HG02973 (cell line): Measurements from ENCODE around the gene FCN3.

Experiments
- ATAC-seq: cut with Tn5 transposase; IDR thresholded peaks from one replicate; pipeline ENCODE4 v1.9.1; 2021; ENCODE audit warnings: moderate library complexity; ENCODE audit not compliant: unreplicated experiment

The FCN3 gene

DNA sequence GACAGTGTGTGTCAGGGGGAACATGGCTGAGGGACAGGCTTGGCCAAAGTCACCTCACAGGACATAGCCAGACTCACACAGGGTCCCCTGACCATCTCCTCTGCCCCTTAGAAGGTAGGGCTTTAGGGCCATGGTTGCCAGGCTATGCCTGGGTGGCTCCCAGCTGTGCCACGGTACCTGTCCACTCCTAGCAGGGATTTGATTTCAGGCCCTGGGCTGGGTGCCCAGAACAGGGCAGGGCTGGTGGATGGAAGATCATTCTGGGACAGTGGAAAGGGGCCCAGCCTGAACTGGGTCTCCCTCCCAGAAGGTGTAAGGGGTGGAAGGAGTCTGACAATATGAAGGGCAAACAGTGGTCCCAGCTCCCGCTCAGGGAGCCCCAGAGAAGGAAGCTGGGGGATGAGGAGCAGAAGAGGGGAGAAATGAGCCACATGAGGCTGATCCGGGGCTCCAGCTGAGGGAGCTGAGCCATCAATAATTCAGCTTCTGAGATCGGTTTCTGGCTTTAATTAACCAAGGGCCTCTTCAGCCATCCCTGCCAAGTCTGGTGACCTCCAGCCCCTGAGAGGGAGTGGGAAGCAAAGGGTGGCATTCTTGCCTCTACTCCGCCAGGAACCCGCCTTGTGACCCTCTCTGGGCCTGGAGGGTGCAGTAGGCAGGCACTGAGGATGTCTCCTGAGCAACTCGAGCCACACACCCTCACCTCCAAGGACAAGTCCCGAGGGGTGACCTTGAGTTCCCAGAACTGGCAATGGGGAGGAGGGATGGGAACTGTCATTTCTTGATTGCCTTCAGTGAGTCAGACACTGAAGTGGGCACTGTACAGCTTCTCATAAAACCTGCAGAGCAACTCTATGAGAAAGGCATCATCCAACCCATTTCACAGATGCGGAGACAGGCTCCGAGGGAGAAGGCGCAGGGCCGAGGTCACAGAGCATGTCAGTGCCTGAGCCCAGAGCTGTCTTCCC is 6.4 kb upstream of the FCN3 start:
- ATAC-seq: no peak

- ATAC-seq: no peak
These were observed 5.6 kb upstream of the FCN3 start for GRCh38 chr1:27380224-27380623.

DNA sequence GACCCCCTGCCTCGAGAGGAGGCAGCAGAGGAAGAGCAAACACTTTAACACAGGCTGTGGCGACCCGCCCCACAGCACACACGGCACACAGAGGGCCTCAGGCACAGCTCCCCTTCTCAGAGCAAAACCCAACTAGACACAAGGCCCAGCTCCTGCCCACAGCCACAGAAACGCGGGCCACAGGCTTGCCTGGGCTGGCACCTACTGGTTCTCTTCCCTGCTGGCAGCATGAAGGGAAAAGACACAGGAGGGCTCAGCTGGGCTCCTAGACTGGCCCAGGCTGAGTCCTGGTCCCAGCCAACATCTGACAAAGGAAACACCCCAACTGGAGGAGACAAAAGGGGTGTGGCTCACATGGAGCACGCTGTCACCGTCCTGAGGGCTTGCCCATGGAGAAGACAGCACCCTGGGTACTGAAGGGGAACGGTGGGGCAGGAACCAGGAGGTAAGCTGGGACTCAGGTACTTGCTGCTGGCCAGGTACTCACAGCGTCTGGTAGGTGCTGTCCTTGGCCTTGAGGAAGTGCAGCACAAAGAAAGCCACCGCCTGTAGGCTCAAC is 5.0 kb upstream of the FCN3 start:
- no peak for ATAC-seq

DNA sequence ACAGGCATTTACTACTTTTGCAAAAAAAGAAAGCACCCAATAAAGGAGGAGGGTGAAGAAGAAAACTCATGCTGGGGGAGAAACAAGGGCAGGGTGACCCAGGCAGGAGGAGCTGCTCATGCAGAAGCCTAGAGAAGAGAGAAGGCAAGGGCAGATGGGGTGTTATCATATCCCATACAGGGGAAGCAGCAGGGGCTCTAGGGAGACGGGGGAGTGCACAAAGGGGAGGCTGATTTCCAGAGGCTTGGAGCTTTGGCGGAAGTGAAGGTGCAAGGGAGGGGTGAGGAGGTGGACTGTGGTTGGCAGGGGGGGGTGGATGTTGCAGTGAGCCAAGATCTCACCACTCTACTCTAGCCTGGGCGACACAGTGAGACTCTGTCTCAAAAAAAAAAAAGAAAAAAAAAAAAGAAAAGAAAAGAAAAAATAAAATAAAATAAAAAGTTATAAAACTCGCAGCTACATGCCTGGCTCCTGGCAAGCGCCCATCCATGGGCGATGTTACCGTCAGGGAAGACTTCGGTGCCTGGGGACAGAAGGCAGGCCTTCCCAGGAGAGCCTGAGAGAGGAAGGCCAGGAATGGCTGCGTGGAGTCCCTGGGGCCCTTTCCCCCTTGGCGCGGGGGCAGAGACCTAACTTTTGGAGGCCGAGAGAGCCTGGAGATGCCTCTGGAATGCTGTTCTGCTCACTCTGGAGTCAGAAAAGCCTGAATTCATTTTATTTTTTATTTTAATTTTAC is 3.3 kb upstream of the FCN3 start:
- no peak for ATAC-seq

DNA sequence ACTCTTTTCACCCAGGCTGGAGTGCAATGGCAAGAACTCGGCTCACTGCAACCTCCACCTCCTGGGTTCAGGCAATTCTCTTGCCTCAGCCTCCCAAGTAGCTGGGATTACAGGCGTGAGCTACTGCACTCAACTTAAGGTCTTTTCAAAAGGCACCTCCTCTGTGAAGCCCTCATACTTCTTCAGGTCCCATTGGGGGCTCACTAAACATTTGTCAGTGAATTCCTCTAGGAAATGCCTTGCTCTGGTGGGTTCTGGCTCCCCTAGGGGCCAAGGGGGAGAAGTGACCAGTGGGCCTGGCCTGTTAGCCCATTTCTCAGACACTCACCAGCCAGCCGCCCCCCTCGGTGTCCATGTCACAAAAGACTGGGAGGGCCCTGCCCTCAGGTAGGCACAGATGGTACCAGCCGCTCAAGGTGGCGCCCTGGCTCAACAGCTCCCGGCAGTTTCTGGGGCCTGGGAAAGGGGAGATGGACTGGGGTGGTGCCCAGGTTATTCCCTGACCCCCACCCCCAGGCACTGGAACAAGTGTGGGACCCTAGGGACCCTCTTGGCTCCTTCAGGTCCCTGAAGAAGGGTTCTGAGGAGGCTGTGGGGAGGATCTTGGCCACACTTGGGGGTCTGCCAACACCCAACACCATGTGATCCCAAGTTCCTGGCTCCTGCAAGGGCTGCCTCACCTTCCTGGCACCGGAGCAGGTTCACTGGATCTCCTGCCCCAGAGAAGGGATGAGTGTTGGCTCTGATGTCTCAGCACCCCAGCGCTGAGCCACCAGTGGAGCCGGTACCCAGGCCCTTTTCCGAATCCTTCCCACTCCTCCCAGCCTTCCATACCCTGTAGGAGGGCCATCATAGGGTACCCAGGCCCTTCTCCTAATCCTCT is 1.6 kb downstream of the FCN3 start:
- no peak for ATAC-seq

GRCh38 chr1:27372022-27372807 is 2.4 kb downstream of the FCN3 start:
- ATAC-seq: no peak

- no peak for ATAC-seq
These were observed 5.6 kb downstream of the FCN3 start for GRCh38 chr1:27368869-27369582.

DNA sequence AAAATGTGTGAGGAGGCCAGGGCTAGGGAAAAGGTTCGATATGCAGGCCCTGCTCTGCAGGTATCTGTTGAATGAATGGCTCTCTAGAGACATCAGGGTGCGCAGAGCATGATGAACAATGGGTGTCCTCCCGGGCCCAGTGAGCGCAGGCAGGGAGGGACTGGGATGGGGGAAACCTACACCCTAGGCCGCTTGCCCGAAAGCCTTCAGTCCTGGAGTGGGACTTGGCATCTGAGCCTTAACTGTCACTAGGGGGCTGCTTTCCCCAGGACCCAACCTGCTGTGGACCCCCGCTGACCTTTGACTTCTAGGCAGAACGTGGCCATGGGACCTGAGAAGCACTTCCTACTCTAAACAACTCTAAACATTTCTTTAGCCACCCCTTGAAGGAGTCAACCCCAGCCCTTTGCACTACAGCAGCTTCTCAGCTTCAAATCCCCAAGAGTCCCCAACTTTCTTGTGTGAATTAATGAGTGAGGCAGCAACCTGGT is 7.4 kb downstream of the FCN3 start:
- ATAC-seq: no peak

GRCh38 chr1:27366411-27367159 is 8.0 kb downstream of the FCN3 start, which contains the start of gene MAP3K6:
MAP3K6 (minus strand) TSS chr1:27366961; CDS start chr1:27366597, 364 bp downstream.
- ATAC-seq: no peak

- no peak for ATAC-seq
These were observed 8.6 kb downstream of the FCN3 start for GRCh38 chr1:27366113-27366410.

DNA sequence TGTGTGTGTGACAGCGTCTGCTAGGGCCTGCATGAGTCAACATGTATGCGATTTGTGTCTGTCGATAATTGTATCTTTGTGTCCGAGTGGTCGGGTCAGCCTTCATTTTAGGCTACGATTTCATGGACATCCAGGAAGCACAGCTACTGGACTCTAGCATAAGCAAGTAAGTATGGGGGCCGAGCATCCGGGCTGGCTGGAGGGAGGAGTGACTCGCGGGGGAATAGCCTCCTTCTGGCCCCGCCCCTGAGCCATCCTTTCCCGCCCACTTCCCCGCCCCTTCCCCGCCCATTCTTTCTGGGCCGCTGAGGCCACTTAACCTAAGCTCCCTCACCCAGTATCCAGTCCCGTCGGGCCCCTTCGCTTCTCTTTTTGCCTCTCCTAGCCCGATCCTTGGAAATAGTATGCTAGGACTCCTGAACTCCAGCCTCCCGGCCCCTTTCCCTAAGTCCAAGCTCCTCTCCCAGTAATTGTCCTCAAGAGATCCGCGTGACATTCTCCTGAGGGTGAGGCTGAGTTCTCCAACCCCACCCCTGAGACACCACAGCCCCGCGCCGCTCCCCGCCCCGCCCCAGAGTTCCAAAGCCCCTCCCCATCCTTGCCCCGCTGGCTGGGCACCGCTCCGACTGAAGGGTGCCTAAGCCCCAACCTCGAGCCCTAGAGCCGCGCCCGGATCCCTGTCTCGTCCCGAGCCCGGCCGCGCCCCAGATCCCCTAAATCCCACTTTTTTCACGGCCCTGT is 9.1 kb downstream of the FCN3 start:
- ATAC-seq: peak; percentile 42

GRCh38 chr1:27364696-27365371 is 9.8 kb downstream of the FCN3 start:
- ATAC-seq: peak; percentile 7

DNA sequence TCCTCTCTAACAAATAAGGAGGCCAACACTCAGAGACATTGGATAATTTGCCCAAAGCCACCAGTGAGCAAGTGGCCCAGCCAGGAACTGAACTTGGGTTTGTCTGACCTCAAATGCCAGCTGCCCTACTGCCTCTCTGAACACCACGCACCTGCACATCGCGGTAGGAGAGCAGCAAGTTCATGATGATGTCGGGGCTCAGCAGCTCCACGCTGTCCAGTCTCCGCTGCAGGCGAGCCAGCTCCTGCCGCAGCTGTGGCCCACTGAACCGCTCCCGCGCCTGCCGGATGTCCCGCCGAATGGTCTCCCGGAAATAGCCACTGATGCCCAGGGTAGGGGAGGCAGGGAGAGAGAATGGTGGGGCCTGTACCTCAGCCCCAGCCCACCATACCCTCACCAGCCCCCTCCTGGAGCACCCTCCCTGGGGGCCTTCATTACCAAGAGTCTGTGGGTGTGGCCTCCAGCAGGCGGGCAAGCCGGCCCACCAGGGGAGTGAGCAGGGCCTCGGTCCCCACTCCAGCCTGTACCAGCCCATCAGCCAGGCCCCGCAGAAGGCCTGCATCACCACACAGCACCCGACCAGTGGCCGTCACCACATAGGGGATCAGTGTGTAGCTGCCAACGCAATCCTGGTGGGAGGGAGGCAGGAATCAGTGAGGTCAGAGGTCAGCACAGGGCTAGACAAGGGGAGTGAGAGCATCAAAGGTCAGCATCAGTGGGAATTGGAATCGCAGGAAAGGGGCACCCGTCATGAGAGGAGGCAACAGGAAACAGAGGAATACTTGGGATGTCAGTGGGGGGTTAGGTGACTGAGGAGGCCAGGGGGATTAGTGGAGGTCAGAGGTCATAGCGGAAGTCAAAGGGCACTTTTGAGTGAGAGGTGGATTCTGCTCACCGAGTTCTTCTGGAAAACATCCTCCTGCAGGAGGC is 10.6 kb downstream of the FCN3 start:
- no peak for ATAC-seq

GRCh38 chr1:27361553-27361952 is 13.1 kb downstream of the FCN3 start:
- ATAC-seq: no peak

- ATAC-seq: no peak
These were observed 13.6 kb downstream of the FCN3 start for GRCh38 chr1:27361044-27361402.
